Measurements from ENCODE around the gene PTGDS.

GRCh38 chr9:137011156-137011555, 33.9 kb downstream of the PTGDS start:
- TF ChIP-seq SMC3 (conservative IDR thresholded peaks at IDR 0.05; ENCODE audit: poor library complexity) = no peak
- TF ChIP-seq EZH2 (IDR thresholded peaks at IDR 0.05; ENCODE audit: borderline replicate concordance, insufficient read depth, low read length, poor library complexity, severe bottlenecking) = no peak
- TF ChIP-seq CTCF (IDR thresholded peaks at IDR 0.05; ENCODE audit: poor library complexity, severe bottlenecking) = no peak
- no peak for TF ChIP-seq RAD21 (conservative IDR thresholded peaks at IDR 0.05)
- no peak for TF ChIP-seq POLR2AphosphoS5 (IDR thresholded peaks at IDR 0.05)
- no peak for TF ChIP-seq REST (IDR thresholded peaks at IDR 0.05; ENCODE audit: borderline replicate concordance)

Data from neural cell (in vitro differentiated cells).